OCI-LY3 (cell line): ENCODE results near the gene NOL12.

Experiments used
- H2AFZ ChIP-seq: fragments of 200-600, 300-600 bp; shearing (Covaris generic); 2 replicates; pipeline ENCODE4 v1.6.0; 2014; ENCODE audit warnings: antibody characterized with exemption, low read depth, low read length
- H3K27ac ChIP-seq: fragments of 200-600, 300-600 bp; sonication (generic); 2 replicates; pipeline ENCODE4 v1.5.1; 2014; ENCODE audit warnings: mild to moderate bottlenecking, low read length, moderate library complexity, mixed read lengths
- H3K27me3 ChIP-seq: fragments of 200-600, 300-600 bp; sonication (generic); 2 replicates; pipeline ENCODE4 v1.6.1; 2014; ENCODE audit warnings: low read depth, low read length, mixed read lengths
- H3K36me3 ChIP-seq: fragments of 200-600, 300-600 bp; sonication (generic); replicated peaks from 2 replicates; pipeline ENCODE3; 2014; ENCODE audit warnings: low read depth, low read length, mixed read lengths
- H3K4me1 ChIP-seq: fragments of 300-600, 200-600 bp; sonication (generic); 2 replicates; pipeline ENCODE4 v1.6.1; 2014; ENCODE audit warnings: low read length, mixed read lengths
- H3K4me2 ChIP-seq: fragments of 200-600, 300-600 bp; sonication (generic); 2 replicates; pipeline ENCODE4 v1.6.1; 2014; ENCODE audit warnings: low read length, mixed read lengths
- H3K4me3 ChIP-seq: fragments of 300-600, 200-600 bp; sonication (generic); 2 replicates; pipeline ENCODE4 v1.5.1; 2014; ENCODE audit warnings: antibody characterized with exemption, mild to moderate bottlenecking, low read length, moderate library complexity
- H3K79me2 ChIP-seq: fragments of 300-600, 200-600 bp; shearing (Covaris generic); 2 replicates; pipeline ENCODE4 v1.6.1; 2014; ENCODE audit warnings: mild to moderate bottlenecking, low read length, mixed read lengths
- H3K9ac ChIP-seq: fragments of 300-600, 200-600 bp; shearing (Covaris generic); 2 replicates; pipeline ENCODE4 v1.6.0; 2014; ENCODE audit warnings: mild to moderate bottlenecking, low read length, moderate library complexity
- H3K9me3 ChIP-seq: fragments of 200-600, 300-600 bp; shearing (Covaris generic); 2 replicates; pipeline ENCODE4 v1.6.1; 2014; ENCODE audit warnings: low read length, mixed read lengths; ENCODE audit not compliant: insufficient read depth
- H4K20me1 ChIP-seq: fragments of 200-600, 300-600 bp; sonication (generic); 2 replicates; pipeline ENCODE4 v1.6.1; 2016; ENCODE audit warnings: low read length, mixed read lengths; ENCODE audit not compliant: insufficient read depth
- EZH2phosphoT487 ChIP-seq: fragments of 200-600 bp; shearing (Covaris generic); IDR thresholded peaks from 2 replicates; pipeline ENCODE4 v1.6.1; 2018; ENCODE audit warnings: antibody characterized with exemption, mixed run types, low read depth
- TF ChIP-seq, protein P1 (sequence below): fragments of 200-600, 300-600 bp; sonication (generic); IDR thresholded peaks from 2 replicates; pipeline ENCODE4 v1.5.1; 2014; ENCODE audit warnings: antibody characterized with exemption, low read length, low read depth

Gene NOL12

DNA sequence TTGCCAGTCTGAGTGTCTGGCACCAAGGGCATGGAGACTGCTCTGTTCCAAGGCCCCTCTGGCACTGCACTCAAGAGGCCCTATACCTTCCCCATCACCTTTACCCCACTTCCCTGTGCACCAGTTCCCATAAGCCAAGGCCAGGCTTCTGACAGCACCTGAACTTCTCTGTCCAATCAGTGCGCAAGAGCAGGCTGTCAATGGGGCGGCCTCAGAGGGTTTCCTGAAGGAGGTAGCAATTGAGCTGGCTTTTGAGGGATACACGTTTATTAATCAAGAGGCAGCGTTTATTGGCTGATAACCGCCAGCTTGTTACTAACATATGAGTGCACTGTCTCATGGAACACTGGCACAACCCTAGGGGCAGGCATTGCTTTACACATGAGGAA is 44.6 kb upstream of the NOL12 start:
- Histone ChIP-seq H3K36me3 (peaks cover 37% of the 10 kb centered on the region), H4K20me1 (peaks cover 4% of the 10 kb centered on the region; the same call in 1 of the 2 replicates), H2AFZ (no peak overlapping the region), H3K9ac (no peak overlapping the region), H3K79me2 (peaks cover 36% of the 10 kb centered on the region), H3K4me2 (peak overlapping the region; percentile 90; the same call in 1 of the 2 replicates), H3K27me3 (no peaks in the 10 kb centered on the region), H3K4me3 (peak overlapping the region; percentile 94), H3K9me3 (no peaks in the 10 kb centered on the region), H3K4me1 (peaks cover 39% of the 10 kb centered on the region), H3K27ac (peak overlapping the region; percentile 80; the same call in 1 of the 2 replicates)
- TF ChIP-seq, protein P1, sequence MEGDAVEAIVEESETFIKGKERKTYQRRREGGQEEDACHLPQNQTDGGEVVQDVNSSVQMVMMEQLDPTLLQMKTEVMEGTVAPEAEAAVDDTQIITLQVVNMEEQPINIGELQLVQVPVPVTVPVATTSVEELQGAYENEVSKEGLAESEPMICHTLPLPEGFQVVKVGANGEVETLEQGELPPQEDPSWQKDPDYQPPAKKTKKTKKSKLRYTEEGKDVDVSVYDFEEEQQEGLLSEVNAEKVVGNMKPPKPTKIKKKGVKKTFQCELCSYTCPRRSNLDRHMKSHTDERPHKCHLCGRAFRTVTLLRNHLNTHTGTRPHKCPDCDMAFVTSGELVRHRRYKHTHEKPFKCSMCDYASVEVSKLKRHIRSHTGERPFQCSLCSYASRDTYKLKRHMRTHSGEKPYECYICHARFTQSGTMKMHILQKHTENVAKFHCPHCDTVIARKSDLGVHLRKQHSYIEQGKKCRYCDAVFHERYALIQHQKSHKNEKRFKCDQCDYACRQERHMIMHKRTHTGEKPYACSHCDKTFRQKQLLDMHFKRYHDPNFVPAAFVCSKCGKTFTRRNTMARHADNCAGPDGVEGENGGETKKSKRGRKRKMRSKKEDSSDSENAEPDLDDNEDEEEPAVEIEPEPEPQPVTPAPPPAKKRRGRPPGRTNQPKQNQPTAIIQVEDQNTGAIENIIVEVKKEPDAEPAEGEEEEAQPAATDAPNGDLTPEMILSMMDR = no peak
- TF ChIP-seq EZH2phosphoT487 = no peak

DNA sequence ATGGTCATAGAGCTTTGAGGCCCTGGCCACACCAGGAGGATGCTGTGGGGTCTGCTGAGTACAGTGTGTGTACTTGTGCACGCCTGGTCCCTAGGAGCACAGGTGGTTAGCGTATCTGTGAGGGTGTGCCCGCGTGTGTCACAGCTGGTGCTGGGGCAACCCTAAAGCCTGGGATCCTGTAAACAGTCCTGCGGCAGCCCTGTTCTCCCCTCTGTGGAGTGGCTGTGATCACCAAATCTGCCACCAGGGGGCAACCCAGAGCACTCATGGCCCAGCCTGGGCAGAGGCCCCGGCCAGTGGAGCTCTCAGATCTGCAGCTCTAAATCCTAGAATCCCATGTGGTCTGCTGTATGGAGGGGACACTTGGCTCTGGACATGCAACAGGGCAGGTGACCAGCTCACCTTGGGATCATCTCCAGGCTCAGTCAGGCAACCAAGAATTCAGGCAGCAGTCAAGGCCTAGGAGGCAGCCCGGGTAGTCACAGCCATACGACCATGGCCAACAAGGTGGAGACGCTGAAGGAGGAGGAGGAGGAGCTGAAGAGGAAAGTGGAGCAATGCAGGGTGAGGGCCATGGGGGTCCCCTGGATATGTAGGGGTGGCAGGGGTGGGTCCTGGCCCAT is 42.8 kb upstream of the NOL12 start:
- TF ChIP-seq, protein P1 = peak; percentile 95
- no peak for TF ChIP-seq EZH2phosphoT487
- Histone ChIP-seq H3K27ac (0 out of 2 replicates have a peak overlapping the region, but pooled peaks have one; percentile 20), H3K27me3 (no peaks in the 10 kb centered on the region), H3K79me2 (peaks cover 36% of the 10 kb centered on the region), H4K20me1 (peaks cover 4% of the 10 kb centered on the region; the same call in 1 of the 2 replicates), H2AFZ (no peak overlapping the region), H3K4me3 (no peak overlapping the region), H3K36me3 (peaks cover 50% of the 10 kb centered on the region), H3K9ac (no peak overlapping the region), H3K9me3 (no peaks in the 10 kb centered on the region), H3K4me2 (peak overlapping the region; percentile 23; the same call in 1 of the 2 replicates), H3K4me1 (peaks cover 26% of the 10 kb centered on the region)

DNA sequence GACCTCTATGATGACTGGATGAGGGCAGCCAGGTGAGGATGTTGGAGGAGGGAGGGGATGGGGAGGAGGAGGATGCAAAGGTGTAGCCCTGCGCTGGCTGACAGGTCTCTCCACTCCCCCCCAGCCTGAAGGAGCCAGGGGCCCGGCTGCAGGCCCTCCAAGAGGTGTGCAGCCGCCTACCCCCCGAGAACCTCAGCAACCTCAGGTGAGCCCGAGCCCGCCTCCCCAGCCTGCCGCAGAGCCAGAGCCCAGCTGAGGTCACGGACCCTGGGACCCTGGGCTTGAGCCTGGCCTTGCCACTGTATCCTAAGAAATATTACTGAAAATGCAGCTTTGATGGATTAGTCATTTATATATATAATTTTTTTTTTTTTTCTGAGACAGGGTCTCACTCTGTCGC is 38.8 kb upstream of the NOL12 start:
- H3K36me3 ChIP-seq = peaks cover 67% of the 10 kb centered on the region
- no peak overlapping the region for H3K4me3 ChIP-seq
- peaks cover 8% of the 10 kb centered on the region for H3K79me2 ChIP-seq
- no peak overlapping the region for H3K27ac ChIP-seq
- no peak overlapping the region for H3K9ac ChIP-seq
- peaks cover 4% of the 10 kb centered on the region; the same call in 1 of the 2 replicates for H4K20me1 ChIP-seq
- no peaks in the 10 kb centered on the region for H3K27me3 ChIP-seq
- no peak overlapping the region for H3K4me2 ChIP-seq
- H2AFZ ChIP-seq = no peak overlapping the region
- TF ChIP-seq EZH2phosphoT487 = no peak
- TF ChIP-seq, protein P1 = no peak
- peaks cover 7% of the 10 kb centered on the region for H3K4me1 ChIP-seq
- no peaks in the 10 kb centered on the region for H3K9me3 ChIP-seq

DNA sequence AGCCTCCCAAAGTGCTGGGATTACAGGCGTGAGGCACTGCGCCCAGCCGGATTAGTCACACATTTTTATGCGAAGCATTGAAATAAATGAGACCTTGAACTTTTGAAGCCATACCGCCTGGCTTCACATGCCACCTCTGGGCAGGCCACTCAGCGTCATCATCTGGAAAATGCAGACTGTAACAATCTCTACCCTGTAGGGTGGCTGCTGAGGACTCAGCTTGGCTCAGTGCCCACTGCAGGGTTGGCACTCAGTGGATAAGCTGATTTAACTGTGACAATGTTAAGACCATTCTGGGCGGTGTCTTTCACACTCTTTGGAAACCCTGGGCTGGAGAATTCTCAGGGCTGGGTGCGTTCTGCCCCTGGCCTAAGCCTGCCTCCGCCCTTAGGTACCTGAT is 38.2 kb upstream of the NOL12 start:
- peaks cover 4% of the 10 kb centered on the region; the same call in 1 of the 2 replicates for H4K20me1 ChIP-seq
- H3K36me3 ChIP-seq = peaks cover 64% of the 10 kb centered on the region
- TF ChIP-seq, protein P1 = no peak
- TF ChIP-seq EZH2phosphoT487 = no peak
- no peaks in the 10 kb centered on the region for H3K27me3 ChIP-seq
- no peaks in the 10 kb centered on the region for H3K9me3 ChIP-seq
- H3K9ac ChIP-seq = no peak overlapping the region
- peaks cover 5% of the 10 kb centered on the region for H3K79me2 ChIP-seq
- no peak overlapping the region for H3K4me2 ChIP-seq
- H3K4me3 ChIP-seq = no peak overlapping the region
- no peak overlapping the region for H2AFZ ChIP-seq
- H3K27ac ChIP-seq = no peak overlapping the region
- peaks cover 7% of the 10 kb centered on the region for H3K4me1 ChIP-seq
